Fibroblast of the conjunctiva (primary cell): Measurements from ENCODE around the gene G2E3.
"Not testable (repeated sequence)": the region's sequence is repeated elsewhere in the genome, so short reads cannot be mapped to it uniquely, and the experiment has no call there.

Source experiments
- DNase-seq: peaks from one replicate; pipeline ENCODE4 v3.0.0-alpha.2; 2010; ENCODE audit warnings: low read depth

The G2E3 gene

GRCh38 chr14:30603402-30603801, 44.4 kb downstream of the G2E3 start:
- DNase-seq: no peak

GRCh38 chr14:30604696-30605095, 45.7 kb downstream of the G2E3 start:
- DNase-seq: not testable (repeated sequence)

- no peak for DNase-seq
Measured at GRCh38 chr14:30607156-30607780, 48.3 kb downstream of the G2E3 start.

- DNase-seq: no peak
Measured at GRCh38 chr14:30608533-30609006, 49.6 kb downstream of the G2E3 start.

- DNase-seq: peak; percentile 79
Measured at GRCh38 chr14:30610787-30611343, 51.9 kb downstream of the G2E3 start.

GRCh38 chr14:30614155-30614554, 55.2 kb downstream of the G2E3 start:
- DNase-seq: no peak

- no peak for DNase-seq
Measured at GRCh38 chr14:30620178-30620577, 61.2 kb downstream of the G2E3 start.

- DNase-seq: no peak
Measured at GRCh38 chr14:30621354-30621939, 62.5 kb downstream of the G2E3 start.

- peak; percentile 81 for DNase-seq
Measured at GRCh38 chr14:30621940-30622830, 63.2 kb downstream of the G2E3 start, which contains the start of gene SCFD1. TSS of gene SCFD1 (plus strand) at chr14:30622319. CDS start at chr14:30622339, 20 bp downstream.

GRCh38 chr14:30623412-30624131, 64.6 kb downstream of the G2E3 start:
- no peak for DNase-seq

- no peak for DNase-seq
Measured at GRCh38 chr14:30624132-30624423, 65.1 kb downstream of the G2E3 start.

GRCh38 chr14:30625533-30625932, 66.6 kb downstream of the G2E3 start:
- DNase-seq: no peak

GRCh38 chr14:30629432-30629831, 70.5 kb downstream of the G2E3 start:
- DNase-seq: not testable (repeated sequence)

- no peak for DNase-seq
Measured at GRCh38 chr14:30630248-30630647, 71.3 kb downstream of the G2E3 start.

GRCh38 chr14:30632730-30633129, 73.8 kb downstream of the G2E3 start:
- no peak for DNase-seq

GRCh38 chr14:30638926-30639325, 80.0 kb downstream of the G2E3 start:
- no peak for DNase-seq

GRCh38 chr14:30641207-30641606, 82.2 kb downstream of the G2E3 start:
- no peak for DNase-seq

GRCh38 chr14:30644462-30644861, 85.5 kb downstream of the G2E3 start:
- DNase-seq: not testable (repeated sequence)

GRCh38 chr14:30645600-30645999, 86.6 kb downstream of the G2E3 start:
- no peak for DNase-seq

- DNase-seq: no peak
Measured at GRCh38 chr14:30648471-30648870, 89.5 kb downstream of the G2E3 start.

- DNase-seq: no peak
Measured at GRCh38 chr14:30651937-30652336, 93.0 kb downstream of the G2E3 start.

- no peak for DNase-seq
Measured at GRCh38 chr14:30655124-30655523, 96.2 kb downstream of the G2E3 start.
